Measurements from ENCODE around the gene PARVB.

PARVB gene, protein sequence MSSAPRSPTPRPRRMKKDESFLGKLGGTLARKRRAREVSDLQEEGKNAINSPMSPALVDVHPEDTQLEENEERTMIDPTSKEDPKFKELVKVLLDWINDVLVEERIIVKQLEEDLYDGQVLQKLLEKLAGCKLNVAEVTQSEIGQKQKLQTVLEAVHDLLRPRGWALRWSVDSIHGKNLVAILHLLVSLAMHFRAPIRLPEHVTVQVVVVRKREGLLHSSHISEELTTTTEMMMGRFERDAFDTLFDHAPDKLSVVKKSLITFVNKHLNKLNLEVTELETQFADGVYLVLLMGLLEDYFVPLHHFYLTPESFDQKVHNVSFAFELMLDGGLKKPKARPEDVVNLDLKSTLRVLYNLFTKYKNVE

GRCh38 chr22:44024288-44024921 is at the start of gene PARVB:
PARVB (plus strand) TSS chr22:44024302; CDS start chr22:44024340, 38 bp downstream.
- no peak for DNase-seq

GRCh38 chr22:43975041-43975440 is 49.1 kb upstream of the PARVB start:
- no peak for DNase-seq

DNA sequence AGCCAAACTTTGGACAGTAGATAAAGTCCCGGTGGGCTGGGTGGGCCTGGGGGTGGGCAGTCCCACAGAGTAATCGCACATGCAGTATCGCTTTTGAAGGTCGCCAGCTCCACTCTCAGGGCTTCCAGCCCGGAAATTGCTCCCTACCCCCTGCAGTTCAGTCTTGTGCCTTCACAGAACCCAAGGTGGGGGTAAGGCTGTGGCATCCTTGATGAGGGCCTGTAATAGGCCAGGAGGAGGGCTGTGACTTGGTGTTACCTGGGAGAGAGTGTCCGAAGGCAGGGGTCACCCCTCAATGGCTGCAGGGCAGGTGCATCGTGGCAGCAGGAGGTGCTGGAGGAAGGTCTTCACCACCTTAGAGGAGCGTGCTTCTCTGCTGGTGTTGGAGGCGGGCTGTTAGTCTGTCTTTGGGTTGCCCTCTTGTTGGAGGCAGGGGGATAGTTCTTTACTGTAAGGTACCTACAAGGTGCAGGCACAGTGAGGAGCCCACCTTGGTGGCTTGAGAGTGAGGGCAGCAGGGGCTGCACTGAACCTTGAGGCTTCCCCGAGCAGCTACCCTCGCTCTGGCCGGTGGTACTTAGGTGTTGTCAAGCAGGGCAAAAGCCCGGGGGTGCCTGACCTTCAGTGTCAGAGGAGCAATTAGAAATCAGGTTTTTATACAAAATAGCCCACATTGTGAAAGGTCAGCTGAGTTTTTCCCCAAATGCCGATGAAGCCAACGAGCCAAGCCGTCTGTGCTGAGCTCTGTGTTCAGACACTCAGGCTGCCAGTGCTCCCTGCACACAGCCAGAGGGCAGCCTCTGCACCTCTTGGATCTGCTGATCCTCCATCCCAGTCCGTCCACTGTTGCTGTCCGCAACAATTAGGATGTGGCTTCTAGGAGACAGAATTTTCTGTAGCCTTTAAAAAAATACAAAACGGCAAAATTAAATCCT is 47.0 kb upstream of the PARVB start:
- DNase-seq, result no peak

DNA sequence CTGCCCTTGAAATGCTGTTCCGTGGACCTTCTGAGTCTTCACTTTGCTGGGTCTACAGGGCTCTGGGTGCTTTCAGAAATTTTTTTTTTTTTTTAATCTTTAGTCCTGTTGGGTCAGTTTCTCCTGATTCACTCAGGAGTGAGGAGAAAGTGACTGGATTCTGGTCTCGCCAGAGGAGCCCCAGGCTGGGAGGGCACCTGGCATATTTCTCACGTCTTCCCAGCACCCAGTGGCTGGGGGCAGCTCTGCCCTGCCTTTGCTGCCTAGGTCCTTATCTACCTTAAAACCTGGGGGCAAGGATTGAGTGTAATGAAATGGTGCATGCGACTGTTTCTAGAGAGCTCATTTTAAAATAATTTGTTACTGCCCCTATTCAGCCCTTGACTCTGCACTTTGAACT is 45.5 kb upstream of the PARVB start:
- no peak for DNase-seq

- DNase-seq, result no peak
Observed at GRCh38 chr22:43980579-43980978, 43.5 kb upstream of the PARVB start.

DNA sequence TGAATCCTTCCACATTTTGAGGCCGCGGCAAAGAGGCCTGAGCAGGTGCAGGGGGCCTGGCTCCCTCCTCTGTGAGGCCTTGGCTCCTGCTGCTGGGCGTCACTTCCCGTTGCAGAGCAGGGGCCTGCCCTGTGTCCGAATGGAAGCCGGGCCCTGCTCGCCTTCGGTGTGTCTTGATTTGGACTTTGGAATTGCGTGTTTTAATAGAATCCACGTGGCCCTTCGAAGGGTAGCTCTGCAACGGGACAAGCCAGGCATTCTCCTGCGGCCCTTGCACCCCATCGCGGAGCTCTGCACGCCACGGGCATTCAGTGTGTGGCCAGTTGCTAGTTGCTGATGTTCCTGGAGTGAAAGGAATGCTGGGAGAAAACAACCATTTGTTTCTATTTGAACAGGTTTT is 43.1 kb upstream of the PARVB start:
- no peak for DNase-seq

DNA sequence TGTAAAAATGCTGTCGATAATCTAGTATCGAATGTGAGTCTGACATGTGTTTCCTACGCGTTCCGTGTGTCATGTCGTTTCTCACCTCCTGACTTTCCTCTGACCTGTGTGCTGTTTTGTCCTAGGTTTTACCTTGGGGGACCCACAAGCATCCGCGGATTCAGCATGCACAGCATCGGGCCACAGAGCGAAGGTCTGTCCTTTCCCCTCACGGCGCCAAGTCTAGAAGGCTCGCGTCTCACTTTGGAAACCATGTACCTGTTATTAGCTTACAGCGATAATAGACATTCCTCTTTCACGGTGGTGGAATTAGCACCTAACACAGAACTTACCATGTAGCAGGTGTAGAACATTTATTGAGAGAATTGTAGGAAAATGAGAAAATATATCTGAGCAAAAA is 40.3 kb upstream of the PARVB start:
- DNase-seq, result no peak

- no peak for DNase-seq
Observed at GRCh38 chr22:43985532-43985931, 38.6 kb upstream of the PARVB start.

- DNase-seq, result no peak
Observed at GRCh38 chr22:43988116-43988820, 35.8 kb upstream of the PARVB start.

GRCh38 chr22:43988960-43989359 is 35.1 kb upstream of the PARVB start:
- no peak for DNase-seq

DNA sequence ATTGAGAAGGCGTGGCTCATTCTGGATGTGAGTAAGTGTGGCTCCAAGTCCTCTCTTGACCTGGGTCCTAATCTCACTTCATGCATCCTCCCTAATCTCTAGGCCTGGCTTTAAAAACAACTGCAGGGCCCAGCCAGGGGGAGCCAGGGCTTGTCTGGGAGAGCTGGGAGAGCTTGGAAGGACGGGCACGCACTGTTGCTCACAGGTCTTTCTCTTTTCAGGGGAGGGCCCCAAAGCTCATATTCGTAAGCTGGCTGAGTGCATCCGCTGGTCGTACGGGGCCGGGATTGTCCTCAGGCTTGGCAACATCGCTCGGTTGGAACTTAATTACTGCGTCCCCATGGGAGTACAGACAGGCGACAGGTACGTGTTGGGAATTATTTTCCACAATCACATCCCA is 34.1 kb upstream of the PARVB start:
- DNase-seq, result no peak

DNA sequence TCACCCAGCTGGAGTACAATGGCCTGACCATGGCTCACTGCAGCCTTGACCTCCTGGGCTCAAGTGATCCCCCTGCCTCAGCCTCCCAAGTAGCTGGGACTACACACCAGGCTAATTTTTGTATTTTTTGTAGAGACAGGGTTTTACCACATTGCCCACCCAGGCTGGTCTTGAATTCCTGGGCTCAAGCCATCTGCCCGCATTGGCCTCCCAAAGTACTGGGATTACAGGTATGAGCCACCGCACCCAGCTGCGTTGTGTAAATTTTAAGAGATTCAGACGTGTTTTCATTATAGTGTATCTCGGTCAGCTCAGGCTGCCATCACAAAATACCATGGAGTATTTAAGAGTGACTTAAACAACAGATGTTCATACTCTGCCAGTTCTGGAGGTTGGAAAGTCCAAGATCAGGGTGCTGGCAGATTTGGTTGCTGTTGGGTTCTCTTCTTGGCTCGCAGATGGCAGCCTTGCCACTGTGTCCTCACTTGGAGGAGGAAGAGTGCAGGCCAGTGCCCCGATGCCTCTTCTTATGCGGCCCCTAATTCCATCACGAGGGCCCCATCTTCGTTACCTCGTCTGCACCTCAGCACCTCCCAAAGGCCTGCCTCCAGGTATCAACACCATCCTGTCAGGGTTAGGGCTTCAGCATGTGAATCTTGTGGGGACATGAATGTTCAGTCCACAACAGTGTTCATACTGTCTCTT is 32.6 kb upstream of the PARVB start:
- DNase-seq, result no peak

DNA sequence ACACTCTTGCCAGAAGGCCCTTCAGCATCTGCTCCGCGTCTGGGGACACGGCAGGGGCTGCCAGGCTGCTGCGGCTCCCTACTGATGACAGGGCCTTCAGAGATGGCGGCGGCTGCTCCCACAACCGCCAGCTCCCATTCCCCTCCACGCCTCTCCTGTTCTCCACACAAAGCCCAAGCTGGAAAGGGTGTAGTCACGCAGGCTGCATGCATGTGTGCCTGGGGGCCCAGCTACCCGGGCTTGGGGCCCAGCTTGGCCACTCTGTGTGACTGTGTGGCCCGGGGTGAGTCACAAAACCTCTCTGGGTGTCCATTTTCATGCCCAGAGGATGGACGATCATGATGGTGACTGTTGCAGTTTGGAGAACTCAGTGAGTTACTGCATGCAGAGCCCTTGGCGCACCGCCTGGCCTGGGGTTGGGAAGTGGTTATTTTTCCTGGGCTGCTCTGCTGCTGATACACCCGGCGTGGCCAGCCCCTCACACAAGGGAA is 31.7 kb upstream of the PARVB start:
- no peak for DNase-seq

GRCh38 chr22:43993072-43993760 is 30.9 kb upstream of the PARVB start:
- DNase-seq, result no peak

- no peak for DNase-seq
Observed at GRCh38 chr22:43994006-43994405, 30.1 kb upstream of the PARVB start.

DNA sequence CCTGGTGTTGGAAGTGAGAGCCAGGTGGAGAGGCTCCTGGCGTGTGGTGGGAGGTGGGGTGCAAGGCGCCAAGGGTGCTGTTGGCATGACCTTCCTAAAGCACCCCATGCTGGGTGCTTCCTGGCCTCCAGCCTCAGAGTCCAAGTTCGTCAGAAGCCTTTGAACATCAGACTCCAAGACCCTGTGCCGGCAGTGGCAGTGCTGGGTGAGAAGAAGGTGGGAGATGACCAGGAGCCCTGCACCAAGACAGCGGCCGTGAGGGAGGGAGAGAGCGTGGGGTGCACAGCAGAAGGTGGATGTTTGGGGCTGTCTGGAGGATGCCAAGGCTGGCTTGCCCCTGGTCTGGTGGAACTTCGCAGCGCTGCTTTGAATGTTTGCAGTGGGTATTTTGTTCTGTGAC is 29.7 kb upstream of the PARVB start:
- no peak for DNase-seq

- no peak for DNase-seq
Observed at GRCh38 chr22:43995057-43995685, 28.9 kb upstream of the PARVB start.

GRCh38 chr22:43995798-43996169 is 28.3 kb upstream of the PARVB start:
- no peak for DNase-seq

DNA sequence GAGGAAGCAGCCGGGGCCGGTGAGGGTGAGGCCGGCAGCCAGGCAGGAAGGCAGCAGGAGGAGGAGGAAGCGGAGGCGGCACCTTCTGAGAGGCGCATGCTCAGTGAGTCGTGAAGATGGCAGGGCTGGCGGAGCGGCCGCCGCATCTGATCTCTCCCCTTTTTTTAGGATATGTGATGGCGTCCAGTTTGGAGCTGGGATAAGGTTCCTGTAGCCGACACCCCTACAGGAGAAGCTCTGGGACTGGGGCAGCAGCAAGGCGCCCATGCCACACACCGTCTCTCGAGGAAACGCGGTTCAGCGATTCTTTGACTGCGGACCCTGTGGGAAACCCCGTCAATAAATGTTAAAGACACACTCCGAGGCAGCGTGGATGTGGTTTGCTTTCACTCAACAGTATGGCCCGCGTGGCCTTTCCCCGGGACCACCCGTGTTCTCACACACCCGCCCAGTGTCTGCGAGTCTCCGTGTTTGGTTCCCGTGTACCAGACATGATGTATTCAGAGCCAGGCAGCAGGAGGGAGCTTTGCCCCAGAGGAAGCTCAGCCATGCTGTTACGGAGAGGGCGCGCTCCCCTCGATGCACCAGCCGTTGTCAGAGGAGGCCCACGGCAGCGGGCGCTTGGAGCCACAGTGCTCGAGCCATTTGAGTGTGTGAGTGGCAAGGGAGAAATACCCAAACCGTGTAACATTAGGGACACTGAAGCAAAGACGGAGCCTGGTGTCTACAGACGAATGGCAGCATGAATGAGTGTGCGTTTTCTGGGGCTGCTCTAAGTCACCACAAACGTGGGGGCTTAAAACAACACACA is 27.7 kb upstream of the PARVB start:
- DNase-seq, result no peak

DNA sequence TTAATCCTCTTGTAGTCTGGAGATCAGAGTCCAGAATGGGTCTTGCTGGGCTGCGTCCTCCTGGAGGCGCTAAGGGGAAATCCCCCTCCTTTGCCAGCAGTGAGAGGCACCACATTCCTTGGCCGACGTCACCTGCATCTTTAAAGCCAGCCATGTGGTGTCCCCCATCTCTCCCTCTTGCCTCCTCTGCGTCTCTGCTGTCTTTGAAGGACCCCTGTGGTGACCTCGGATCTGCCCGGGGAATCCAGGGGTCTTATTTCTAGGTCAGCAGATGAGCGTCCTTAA is 27.2 kb upstream of the PARVB start:
- no peak for DNase-seq

Measured in NCI-H1436 treated with DMSO at 0.1 percent for 48 hours (cell line).